Measurements from ENCODE around the gene IFITM10. TPM values are rescaled to one million over a fixed set of nuclear protein-coding genes. Genes with fewer than 3 reads are reported as not detected.
A peak's percentile ranks its signal among the peaks of the same experiment; 100 is the strongest.

The IFITM10 gene
- total RNA-seq, 2 experiments from 2014 or later, result 0.82 to 1.3 TPM

DNA sequence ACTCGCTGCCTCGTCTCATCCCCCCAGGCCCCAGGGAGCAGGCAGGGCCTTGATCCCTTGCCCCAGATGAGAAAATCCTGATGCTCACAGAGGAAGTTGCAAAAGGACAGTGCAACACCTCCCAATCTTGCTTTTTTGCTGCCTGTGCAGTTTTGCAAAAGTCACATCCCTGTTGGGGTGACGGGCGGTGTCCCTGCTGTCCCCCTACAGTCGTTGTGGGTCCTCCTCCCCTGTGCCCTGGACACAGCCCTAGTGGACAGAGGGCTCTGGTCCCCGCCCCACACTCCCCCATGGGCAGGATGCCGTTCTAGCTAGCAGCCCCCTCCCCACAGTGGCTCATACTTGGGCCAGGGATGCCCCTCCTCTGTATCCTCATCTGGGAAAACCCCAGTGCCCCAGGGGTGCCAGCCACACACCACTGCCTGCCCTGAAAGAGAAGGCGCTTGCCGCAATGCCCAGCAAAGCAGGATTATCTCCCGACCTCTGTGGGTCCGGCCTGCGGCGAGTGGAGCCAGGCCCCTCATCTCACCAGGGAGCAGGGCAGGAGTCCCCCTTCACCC lies 31.7 kb upstream of the IFITM10 start:
- DNase-seq (no peak), ATAC-seq (ENCODE audit: low read depth) (no peak)
- no peak overlapping the region for H3K27ac Mint-ChIP-seq
- peaks cover 2% of the 10 kb centered on the region for H3K4me1 Mint-ChIP-seq
- H3K4me3 Mint-ChIP-seq, result no peak overlapping the region
- POLR2A ChIA-PET, result no interaction called here
- H3K36me3 Mint-ChIP-seq, result no peaks in the 10 kb centered on the region
- H3K27me3 Mint-ChIP-seq, result peaks cover 8% of the 10 kb centered on the region
- H3K9me3 Mint-ChIP-seq, result no peaks in the 10 kb centered on the region

DNA sequence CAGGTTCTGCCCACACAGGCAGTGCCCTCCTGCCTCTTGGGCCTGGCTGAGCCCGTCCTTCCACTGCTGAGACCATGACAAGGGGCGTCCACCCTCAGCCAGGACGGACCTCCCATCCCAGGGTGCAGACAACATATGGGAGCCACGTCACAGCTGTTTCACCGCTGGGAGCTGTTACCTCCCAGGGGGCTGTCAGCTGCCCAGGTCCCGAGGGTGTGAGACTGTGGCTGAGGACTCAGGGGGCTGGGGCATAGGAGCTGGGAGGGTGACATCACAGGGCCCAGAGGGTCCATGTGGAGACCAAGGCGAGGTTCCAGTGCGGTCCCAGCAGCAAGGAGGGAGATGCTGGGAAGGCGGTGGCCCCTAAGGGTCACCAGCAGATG lies 31.2 kb upstream of the IFITM10 start:
- no peak overlapping the region for H3K27ac Mint-ChIP-seq
- POLR2A ChIA-PET, result no interaction called here
- DNase-seq, result no peak
- peaks cover 8% of the 10 kb centered on the region for H3K27me3 Mint-ChIP-seq
- H3K4me3 Mint-ChIP-seq, result no peak overlapping the region
- peaks cover 2% of the 10 kb centered on the region for H3K4me1 Mint-ChIP-seq
- H3K36me3 Mint-ChIP-seq, result no peaks in the 10 kb centered on the region
- no peak for ATAC-seq (ENCODE audit: low read depth)
- no peaks in the 10 kb centered on the region for H3K9me3 Mint-ChIP-seq

DNA sequence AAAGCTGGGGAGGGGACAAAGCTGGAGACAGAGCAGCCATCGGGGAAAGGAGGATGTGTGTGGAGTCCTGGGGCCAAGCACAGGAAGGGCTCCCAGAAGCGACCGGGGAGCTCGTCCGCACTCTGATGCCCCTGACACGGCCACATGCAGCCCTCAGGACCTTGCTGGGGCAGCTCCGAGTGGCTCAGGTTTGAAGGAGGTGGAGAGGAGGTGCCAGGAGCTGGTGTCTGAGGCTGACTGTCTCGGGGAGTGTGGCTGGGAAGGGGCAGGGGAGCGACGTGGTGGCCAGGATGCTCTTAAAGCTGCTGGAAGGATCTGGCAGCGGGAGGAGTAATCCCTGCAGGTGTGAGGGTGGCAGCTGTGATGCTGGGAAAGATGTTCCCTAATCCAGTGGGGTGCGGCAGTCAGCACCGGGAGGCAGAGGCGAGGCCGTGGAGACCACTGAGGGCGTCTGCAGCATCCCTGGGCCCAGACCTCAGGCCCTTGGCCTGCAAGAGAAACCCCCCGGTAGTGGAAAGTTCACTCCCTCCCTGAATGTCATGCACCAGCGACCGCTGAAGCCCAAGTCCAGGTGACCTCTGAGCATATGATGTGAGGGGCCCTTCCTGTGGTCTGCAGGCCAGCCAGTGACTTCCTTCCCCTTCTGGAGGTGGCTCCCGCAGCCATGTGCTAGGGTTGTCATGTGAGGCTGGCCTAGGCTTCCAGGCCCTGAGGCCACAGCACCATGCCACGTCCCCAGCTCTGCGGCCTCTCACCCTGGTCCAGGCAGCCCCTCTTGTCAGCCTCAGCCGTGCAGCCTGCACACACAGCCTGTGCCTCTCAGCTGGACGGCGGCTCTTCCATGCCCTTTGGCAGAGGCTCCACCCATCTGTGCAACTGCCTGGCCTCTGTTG lies 30.6 kb upstream of the IFITM10 start:
- Mint-ChIP-seq H3K27me3 (peaks cover 7% of the 10 kb centered on the region), H3K9me3 (no peaks in the 10 kb centered on the region), H3K27ac (peak overlapping the region; percentile 34), H3K4me3 (no peak overlapping the region), H3K4me1 (peaks cover 2% of the 10 kb centered on the region), H3K36me3 (no peaks in the 10 kb centered on the region)
- no peak for DNase-seq
- ATAC-seq (ENCODE audit: low read depth), result no peak
- POLR2A ChIA-PET, result no interaction called here

DNA sequence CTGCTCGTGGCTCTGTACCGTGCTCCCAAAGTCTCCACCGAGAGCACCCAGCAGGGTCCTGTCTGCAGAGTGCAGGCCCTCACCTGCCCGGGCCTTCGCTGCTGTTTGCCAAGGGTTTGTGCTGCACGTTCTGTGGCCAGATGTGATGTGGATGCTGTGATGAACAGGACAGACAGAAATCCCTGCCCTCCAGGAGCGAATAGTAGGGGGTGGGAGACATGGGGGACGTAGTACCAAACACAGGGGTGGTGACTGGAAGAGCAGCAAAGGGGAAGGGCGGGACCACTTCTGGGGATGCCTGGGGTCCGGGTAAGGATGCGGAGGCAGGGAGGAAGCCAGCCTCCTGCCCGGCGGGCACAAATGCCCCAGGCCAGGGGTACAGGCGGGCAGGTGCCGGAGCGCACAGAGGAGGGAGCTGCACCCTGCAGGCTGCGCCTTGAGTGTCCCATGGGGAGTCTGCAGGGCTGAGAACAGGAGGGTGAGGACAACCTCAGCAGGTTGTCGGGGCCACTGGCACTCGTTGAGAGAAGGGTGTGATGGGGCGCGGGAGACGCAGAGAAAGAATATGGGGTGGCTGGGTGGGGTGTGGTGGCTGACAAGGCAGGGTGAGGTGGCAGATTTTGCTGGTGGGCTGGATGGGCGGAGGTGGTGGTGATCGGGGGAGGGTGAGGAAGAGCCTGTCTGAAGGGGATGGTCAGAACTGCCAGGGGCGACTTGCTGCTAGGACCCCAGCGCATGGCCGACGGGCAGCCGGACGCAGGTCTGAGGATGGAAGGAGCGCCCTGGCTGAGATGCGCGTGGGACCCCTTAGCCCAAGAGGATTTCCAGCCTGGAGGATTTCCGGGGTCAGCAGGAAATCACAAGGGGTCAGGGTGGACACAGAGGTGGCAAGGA lies 29.7 kb upstream of the IFITM10 start:
- peaks cover 6% of the 10 kb centered on the region for H3K27me3 Mint-ChIP-seq
- no peak overlapping the region for H3K4me3 Mint-ChIP-seq
- no peaks in the 10 kb centered on the region for H3K9me3 Mint-ChIP-seq
- ATAC-seq (ENCODE audit: low read depth) (no peak), DNase-seq (no peak)
- peaks cover 2% of the 10 kb centered on the region for H3K4me1 Mint-ChIP-seq
- POLR2A ChIA-PET, result no interaction called here
- H3K36me3 Mint-ChIP-seq, result no peaks in the 10 kb centered on the region
- H3K27ac Mint-ChIP-seq, result peak overlapping the region; percentile 34

DNA sequence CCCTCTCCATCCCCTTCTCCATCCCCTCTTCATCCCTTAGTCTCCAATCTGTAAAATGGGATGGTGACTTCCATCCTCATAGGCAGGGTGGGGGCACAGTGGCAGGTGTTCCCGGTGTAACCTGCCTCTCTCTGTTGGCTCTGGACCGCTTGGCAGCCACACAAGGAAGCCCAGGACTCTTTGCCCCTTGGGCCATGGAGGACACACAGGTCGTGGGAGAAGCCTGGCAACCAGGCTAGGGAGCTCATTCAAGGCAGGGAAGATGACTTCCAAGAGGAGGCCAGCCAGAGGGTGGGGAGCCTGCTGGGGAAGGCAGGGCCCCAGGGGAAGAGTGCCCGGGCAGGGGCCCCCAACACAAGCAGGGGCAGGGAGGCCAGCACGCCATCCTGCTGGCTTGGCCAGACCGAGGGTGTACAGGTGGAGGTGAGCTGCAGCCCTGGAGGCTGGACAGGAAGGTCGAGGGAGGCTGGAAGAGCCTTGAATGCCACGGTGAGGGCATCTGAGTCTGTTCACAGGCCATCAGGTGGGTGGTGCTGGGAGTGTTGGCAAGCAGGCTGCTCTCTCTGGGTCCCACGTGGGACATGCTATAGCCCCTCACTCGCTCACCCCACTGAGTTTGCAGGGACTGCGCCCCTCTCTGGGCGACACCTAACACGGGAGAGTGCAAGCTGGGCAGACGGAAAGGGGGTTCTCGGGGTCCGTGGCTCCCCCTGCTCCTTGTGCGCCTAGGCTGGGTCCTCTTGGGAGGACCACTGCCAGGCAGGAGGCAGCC lies 28.8 kb upstream of the IFITM10 start:
- DNase-seq (no peak), ATAC-seq (ENCODE audit: low read depth) (no peak)
- POLR2A ChIA-PET, result no interaction called here
- Mint-ChIP-seq H3K36me3 (no peaks in the 10 kb centered on the region), H3K9me3 (no peaks in the 10 kb centered on the region), H3K27ac (no peak overlapping the region), H3K4me1 (peaks cover 2% of the 10 kb centered on the region), H3K27me3 (peaks cover 10% of the 10 kb centered on the region), H3K4me3 (no peak overlapping the region)

DNA sequence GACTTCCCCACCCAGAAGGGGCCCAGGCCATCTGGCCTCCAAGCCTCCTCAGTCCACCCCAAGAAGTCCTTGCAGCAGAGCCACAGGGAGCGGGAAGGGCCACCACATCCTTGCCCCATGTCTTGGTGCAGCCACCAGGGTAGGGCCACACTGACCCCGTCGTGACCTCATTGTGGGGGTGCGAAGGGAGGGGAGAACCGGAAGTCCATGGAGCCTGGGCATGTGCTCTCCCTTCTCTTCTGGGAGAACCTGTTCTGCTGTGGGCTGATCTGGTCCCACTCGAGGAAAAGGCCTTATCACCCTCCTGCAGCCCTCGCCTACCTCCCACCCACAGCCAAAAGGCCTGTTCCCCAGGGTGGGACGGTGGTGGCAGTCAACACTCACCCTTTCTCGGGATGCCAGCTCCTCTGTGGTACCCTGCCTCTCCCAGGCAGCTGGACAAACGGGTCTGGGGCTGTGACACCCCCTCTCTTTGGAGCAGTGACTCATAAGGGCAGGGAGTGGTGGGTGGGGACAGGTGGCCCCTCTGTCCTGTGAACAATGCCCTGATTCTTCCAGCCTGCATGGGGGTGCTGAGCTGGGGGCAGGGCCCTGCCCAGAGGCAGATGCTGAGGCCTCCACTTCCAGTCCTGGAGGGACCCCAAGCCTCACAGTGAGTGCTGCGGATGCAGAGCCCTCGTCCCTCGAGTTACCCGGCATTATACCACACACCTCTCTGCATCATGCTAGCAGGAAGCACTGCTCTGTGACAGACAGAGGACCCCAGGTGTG lies 27.9 kb upstream of the IFITM10 start:
- no peak for DNase-seq
- Mint-ChIP-seq H3K27me3 (peaks cover 10% of the 10 kb centered on the region), H3K36me3 (no peaks in the 10 kb centered on the region)

DNA sequence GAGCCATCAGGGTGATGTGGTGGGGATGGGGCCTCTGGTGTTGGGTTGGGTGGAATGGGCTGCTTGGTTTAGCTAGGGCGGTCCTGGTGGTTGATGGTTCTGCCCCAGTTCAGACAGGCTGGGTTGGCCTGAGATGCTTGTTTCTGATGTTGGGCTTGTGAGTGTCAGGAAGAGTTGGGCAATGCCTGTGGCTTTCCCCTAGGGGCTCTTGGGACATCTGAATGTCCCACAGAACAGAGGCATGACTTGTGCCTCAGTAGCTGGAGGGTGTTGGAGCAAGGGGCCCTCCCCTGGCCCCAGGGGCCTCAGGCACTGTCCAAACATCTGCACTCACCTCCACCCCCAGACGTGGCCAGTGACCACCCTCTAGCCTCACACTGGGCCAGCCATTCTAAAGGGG lies 27.3 kb upstream of the IFITM10 start:
- H3K9me3 Mint-ChIP-seq, result no peaks in the 10 kb centered on the region
- H3K27ac Mint-ChIP-seq, result no peak overlapping the region
- POLR2A ChIA-PET, result no interaction called here

More for the DNA sequence above, 27.9 kb upstream of the IFITM10 start:
- Mint-ChIP-seq H3K9me3 (no peaks in the 10 kb centered on the region), H3K4me3 (no peak overlapping the region), H3K27ac (no peak overlapping the region), H3K4me1 (peaks cover 4% of the 10 kb centered on the region)
- POLR2A ChIA-PET, result no interaction called here
- no peak for ATAC-seq (ENCODE audit: low read depth)

DNA sequence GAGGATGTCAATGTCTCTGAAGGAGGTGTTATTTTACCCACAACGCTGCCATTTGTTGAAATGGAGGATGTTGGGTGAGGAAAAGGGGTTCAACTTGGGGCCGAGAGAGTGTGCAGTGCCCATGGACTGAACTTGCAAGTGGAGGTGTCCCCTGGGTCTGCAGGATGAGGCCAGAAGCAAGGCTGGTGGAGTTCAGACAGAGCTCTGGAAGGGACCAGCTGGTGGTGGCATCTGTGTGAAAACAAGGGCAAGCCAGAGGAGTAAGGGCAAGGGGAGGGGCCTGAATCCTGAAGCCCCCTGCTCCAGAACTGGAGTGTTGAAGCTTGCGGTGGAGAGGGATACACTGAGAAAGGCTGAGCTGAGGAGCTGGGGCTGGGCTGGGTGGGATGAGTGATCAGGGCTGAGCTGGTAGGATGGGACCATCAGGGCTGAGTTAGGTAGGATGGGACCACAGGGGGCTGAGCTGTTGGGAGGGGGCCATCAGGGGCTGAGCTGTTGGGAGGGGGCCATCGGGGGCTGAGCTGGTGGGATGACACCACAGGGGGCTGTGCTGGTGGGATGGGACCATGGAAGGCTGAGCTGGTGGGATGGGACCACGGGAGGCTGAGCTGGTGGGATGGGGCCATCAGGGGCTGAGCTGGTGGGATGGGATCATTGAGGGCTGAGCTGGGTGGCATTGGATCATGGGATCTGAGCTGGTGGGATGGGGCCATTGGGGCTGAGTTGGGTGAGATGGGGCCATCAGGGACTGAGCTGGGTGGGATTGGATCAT lies 26.7 kb upstream of the IFITM10 start:
- Mint-ChIP-seq H3K36me3 (no peaks in the 10 kb centered on the region), H3K9me3 (no peaks in the 10 kb centered on the region), H3K4me1 (peaks cover 11% of the 10 kb centered on the region), H3K27me3 (peaks cover 9% of the 10 kb centered on the region), H3K27ac (peak overlapping the region; percentile 70), H3K4me3 (no peak overlapping the region)
- DNase-seq, result no peak
- ATAC-seq (ENCODE audit: low read depth), result no peak
- POLR2A ChIA-PET, result no interaction called here

More for the DNA sequence above, 27.3 kb upstream of the IFITM10 start:
- ATAC-seq (ENCODE audit: low read depth) (no peak), DNase-seq (no peak)
- H3K36me3 Mint-ChIP-seq, result no peaks in the 10 kb centered on the region
- peaks cover 6% of the 10 kb centered on the region for H3K27me3 Mint-ChIP-seq
- H3K4me3 Mint-ChIP-seq, result no peak overlapping the region
- peaks cover 6% of the 10 kb centered on the region for H3K4me1 Mint-ChIP-seq

DNA sequence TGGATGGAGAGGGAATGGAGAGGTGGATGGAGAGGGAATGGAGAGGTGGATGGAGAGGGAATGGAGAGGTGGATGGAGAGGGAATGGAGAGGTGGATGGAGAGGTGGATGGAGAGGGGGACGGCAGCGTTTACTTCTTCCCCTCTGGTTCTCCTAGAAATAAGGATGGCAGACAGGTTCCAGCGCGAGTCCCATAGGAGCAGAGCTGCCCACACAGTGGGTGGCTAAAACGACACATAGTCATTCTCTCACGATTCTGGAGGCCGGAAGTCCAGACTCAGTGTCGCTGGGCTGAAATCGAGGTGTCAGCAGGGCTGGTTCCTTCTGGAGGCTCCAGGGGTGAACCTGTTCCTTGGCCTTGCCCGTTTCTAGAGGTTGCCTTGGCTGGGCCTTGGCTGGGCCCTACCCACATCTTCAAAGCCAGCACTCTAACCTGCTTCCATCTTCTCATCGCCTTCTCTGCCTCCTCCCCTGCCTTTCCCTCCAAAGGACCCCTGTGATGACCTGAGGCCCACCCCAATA lies 26.0 kb upstream of the IFITM10 start:
- H3K27me3 Mint-ChIP-seq, result peaks cover 11% of the 10 kb centered on the region
- DNase-seq, result no peak
- POLR2A ChIA-PET, result no interaction called here
- H3K9me3 Mint-ChIP-seq, result no peaks in the 10 kb centered on the region
- H3K36me3 Mint-ChIP-seq, result no peaks in the 10 kb centered on the region
- H3K27ac Mint-ChIP-seq, result no peak overlapping the region
- H3K4me1 Mint-ChIP-seq, result peaks cover 15% of the 10 kb centered on the region
- ATAC-seq (ENCODE audit: low read depth), result no peak
- H3K4me3 Mint-ChIP-seq, result no peak overlapping the region

DNA sequence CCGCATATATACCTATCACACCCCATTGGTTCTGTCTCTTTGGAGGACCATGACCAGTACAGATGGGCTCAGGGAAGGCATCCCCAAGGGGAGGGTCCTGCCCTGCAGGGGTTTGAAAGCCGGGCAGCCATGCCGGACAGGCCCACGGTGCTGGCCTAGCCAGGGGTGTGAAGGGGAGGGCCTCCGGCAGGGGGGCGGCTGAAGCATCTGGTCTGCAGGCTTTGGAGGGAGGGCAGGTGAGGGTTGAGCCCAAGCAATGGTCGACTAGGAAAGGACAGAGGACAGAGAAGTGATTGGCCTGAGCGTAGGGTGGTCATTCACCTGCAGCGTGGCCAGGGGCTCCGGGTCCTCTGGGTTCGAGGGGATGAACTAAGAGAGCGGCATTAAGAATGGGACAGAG lies 24.5 kb upstream of the IFITM10 start:
- no peak overlapping the region for H3K27ac Mint-ChIP-seq
- ATAC-seq (ENCODE audit: low read depth) (no peak), DNase-seq (no peak)
- peaks cover 19% of the 10 kb centered on the region for H3K4me1 Mint-ChIP-seq
- peaks cover 17% of the 10 kb centered on the region for H3K27me3 Mint-ChIP-seq
- POLR2A ChIA-PET, result no interaction called here
- H3K9me3 Mint-ChIP-seq, result no peaks in the 10 kb centered on the region
- H3K36me3 Mint-ChIP-seq, result no peaks in the 10 kb centered on the region
- no peak overlapping the region for H3K4me3 Mint-ChIP-seq

DNA sequence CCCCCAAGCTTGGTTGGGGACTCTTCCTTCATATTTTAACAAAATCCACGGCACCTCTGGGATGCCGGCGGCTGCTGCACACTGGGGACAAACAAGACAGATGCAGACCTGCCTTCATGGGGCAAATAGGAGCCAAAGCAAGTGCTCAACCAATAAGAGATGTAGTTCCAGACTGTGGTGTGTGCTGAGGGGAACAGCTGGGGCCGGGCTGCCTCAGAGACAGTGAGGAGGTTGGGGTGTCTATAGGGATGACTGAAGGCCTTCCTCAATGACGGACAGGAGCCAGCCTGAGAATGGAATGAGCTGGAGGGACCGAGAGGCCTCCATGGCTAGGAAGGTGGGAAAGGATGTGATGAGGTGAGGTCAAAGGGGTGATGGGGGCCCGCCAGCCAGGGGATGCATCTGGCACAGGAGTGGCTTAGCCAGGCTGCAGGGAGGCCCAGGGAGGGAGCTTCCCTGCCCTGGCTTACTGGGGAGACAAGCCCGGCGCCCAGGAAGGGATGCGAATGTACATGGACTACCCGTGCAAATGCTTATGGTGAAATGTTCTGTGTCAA lies 23.7 kb upstream of the IFITM10 start:
- Mint-ChIP-seq H3K9me3 (no peaks in the 10 kb centered on the region), H3K4me3 (no peak overlapping the region), H3K27me3 (peaks cover 19% of the 10 kb centered on the region), H3K4me1 (peaks cover 21% of the 10 kb centered on the region), H3K36me3 (no peaks in the 10 kb centered on the region), H3K27ac (no peak overlapping the region)
- POLR2A ChIA-PET, result no interaction called here
- ATAC-seq (ENCODE audit: low read depth) (no peak), DNase-seq (no peak)

All from activated naive CD8-positive, alpha-beta T cell treated with anti-CD3 and anti-CD28 coated beads, Interleukin-2, amount 10 ng/mL, durations not matched to agents 7 days and 5 days (primary cell).